Neural cell (in vitro differentiated cells): Measurements from ENCODE around the gene ST3GAL3. TPM values are rescaled to one million over a fixed set of nuclear protein-coding genes. Genes with fewer than 3 reads are reported as not detected.

Source experiments
- H2AFZ ChIP-seq: fragments of 200-600, 300-800 bp; sonication (generic), shearing (Covaris generic); 2 replicates; pipeline ENCODE4 v1.6.0; 2014; ENCODE audit warnings: low read depth, mild to moderate bottlenecking, antibody characterized with exemption, low read length, moderate library complexity
- H3F3A ChIP-seq: fragments of 200-600 bp; shearing (Covaris generic); 2 replicates; pipeline ENCODE4 v1.6.1; 2016; ENCODE audit warnings: mild to moderate bottlenecking, moderate library complexity, mixed read lengths, antibody characterized with exemption, low read length; ENCODE audit not compliant: insufficient read depth, poor library complexity, severe bottlenecking
- H3K27ac ChIP-seq: fragments of 200-600, 300-800 bp; sonication (generic), shearing (Covaris generic); 2 replicates; pipeline ENCODE4 v1.5.1; 2014; ENCODE audit warnings: mild to moderate bottlenecking, low read length, moderate library complexity
- H3K27me3 ChIP-seq: fragments of 300-800, 200-600 bp; sonication (generic), shearing (Covaris generic); 2 replicates; pipeline ENCODE4 v1.6.0; 2014; ENCODE audit warnings: mild to moderate bottlenecking, low read depth, low read length, moderate library complexity; ENCODE audit not compliant: insufficient read depth
- H3K36me3 ChIP-seq: fragments of 300-800, 200-600 bp; sonication (generic), shearing (Covaris generic); 2 replicates; pipeline ENCODE4 v1.5.1; 2014; ENCODE audit warnings: mild to moderate bottlenecking, antibody characterized with exemption, low read length, moderate library complexity; ENCODE audit not compliant: insufficient read depth
- H3K4me2 ChIP-seq: fragments of 300-800, 200-600 bp; sonication (generic), shearing (Covaris generic); 2 replicates; pipeline ENCODE4 v1.6.0; 2014; ENCODE audit warnings: mild to moderate bottlenecking, low read length
- H3K4me3 ChIP-seq: fragments of 300-800, 200-600 bp; sonication (generic), shearing (Covaris generic); 2 replicates; pipeline ENCODE4 v1.5.1; 2014; ENCODE audit warnings: mild to moderate bottlenecking, low read length, moderate library complexity
- H3K79me2 ChIP-seq: fragments of 200-600 bp; shearing (Covaris generic); replicated peaks from 2 replicates; pipeline ENCODE4 v1.6.0; 2014; ENCODE audit warnings: mild to moderate bottlenecking, low read length, moderate library complexity; ENCODE audit not compliant: insufficient read depth
- H3K9ac ChIP-seq: fragments of 300-800, 200-600 bp; sonication (generic), shearing (Covaris generic); 2 replicates; pipeline ENCODE4 v1.6.1; 2016; ENCODE audit warnings: mild to moderate bottlenecking, low read length, mixed read lengths
- H3K9me2 ChIP-seq: fragments of 200-600 bp; shearing (Covaris generic); 2 replicates; pipeline ENCODE4 v1.6.1; 2016; ENCODE audit warnings: mild to moderate bottlenecking, low read length, mixed read lengths; ENCODE audit not compliant: insufficient read depth
- H3K9me3 ChIP-seq: fragments of 200-600, 300-800 bp; sonication (generic), shearing (Covaris generic); 2 replicates; pipeline ENCODE4 v1.6.1; 2016; ENCODE audit warnings: mild to moderate bottlenecking, mixed run types, low read length, moderate library complexity, mixed read lengths
- H4K20me1 ChIP-seq: fragments of 200-600 bp; shearing (Covaris generic); 2 replicates; pipeline ENCODE4 v1.6.1; 2016; ENCODE audit warnings: mild to moderate bottlenecking, mixed run types; ENCODE audit not compliant: insufficient read depth
- CTCF ChIP-seq: fragments of 450-650 bp; IDR thresholded peaks from 2 replicates; pipeline ENCODE4 v1.5.1; 2014; ENCODE audit warnings: antibody characterized with exemption, mild to moderate bottlenecking, moderate library complexity; ENCODE audit not compliant: poor library complexity, severe bottlenecking
- EP300 ChIP-seq: fragments of 450-650 bp; conservative IDR thresholded peaks from 2 replicates; pipeline ENCODE4 v1.6.1; 2014; ENCODE audit warnings: antibody characterized with exemption, mild to moderate bottlenecking, moderate library complexity; ENCODE audit not compliant: poor library complexity, severe bottlenecking
- EZH2 ChIP-seq: fragments of 200-600, 300-800 bp; shearing (Covaris generic), sonication (generic); IDR thresholded peaks from 2 replicates; pipeline ENCODE4 v1.6.1; 2014; ENCODE audit warnings: antibody characterized with exemption, low read length, borderline replicate concordance, mild to moderate bottlenecking; ENCODE audit not compliant: insufficient read depth, poor library complexity, severe bottlenecking
- MXI1 ChIP-seq: fragments of 450-650 bp; conservative IDR thresholded peaks from 2 replicates; pipeline ENCODE4 v1.6.1; 2014; ENCODE audit warnings: antibody characterized with exemption, mild to moderate bottlenecking; ENCODE audit not compliant: poor library complexity, severe bottlenecking
- POLR2AphosphoS5 ChIP-seq: IDR thresholded peaks from 2 replicates; pipeline ENCODE4 v1.6.1; 2012
- RAD21 ChIP-seq: fragments of 450-650 bp; conservative IDR thresholded peaks from 2 replicates; pipeline ENCODE4 v1.6.1; 2014; ENCODE audit warnings: antibody characterized with exemption, mild to moderate bottlenecking, moderate library complexity
- REST ChIP-seq: IDR thresholded peaks from 2 replicates; pipeline ENCODE4 v1.6.1; 2012; ENCODE audit warnings: borderline replicate concordance
- SMC3 ChIP-seq: fragments of 450-650 bp; conservative IDR thresholded peaks from 2 replicates; pipeline ENCODE4 v1.6.1; 2014; ENCODE audit warnings: antibody characterized with exemption, mild to moderate bottlenecking, moderate library complexity; ENCODE audit not compliant: poor library complexity
- TAF1 ChIP-seq: IDR thresholded peaks from 2 replicates; pipeline ENCODE4 v1.6.1; 2012; ENCODE audit warnings: low read depth
- polyA plus RNA-seq: library from polyadenylated mRNA; depleted of rRNA; stranded (reverse); fragments of >200 nt; gene quantifications from 2 replicates; pipeline ENCODE4 v1.2.3, GENCODE V29; 2014

ST3GAL3 gene
- polyA plus RNA-seq, 1 donor from 2014 or later: 36.8 TPM

- Histone ChIP-seq H4K20me1 (no peaks in the 10 kb centered on the region), H3K36me3 (no peaks in the 10 kb centered on the region), H3K4me2 (no peak overlapping the region), H2AFZ (no peak overlapping the region), H3F3A (no peaks in the 10 kb centered on the region), H3K9ac (no peak overlapping the region), H3K9me2 (no peaks in the 10 kb centered on the region), H3K27me3 (no peaks in the 10 kb centered on the region), H3K27ac (no peak overlapping the region), H3K9me3 (no peaks in the 10 kb centered on the region), H3K4me3 (no peak overlapping the region), H3K79me2 (no peaks in the 10 kb centered on the region)
- TF ChIP-seq TAF1 (no peak), EZH2 (no peak), SMC3 (no peak), CTCF (no peak), REST (no peak), POLR2AphosphoS5 (no peak), MXI1 (no peak), EP300 (no peak), RAD21 (no peak)
These were observed 175.4 kb downstream of the ST3GAL3 start for GRCh38 chr1:43882763-43883162.

GRCh38 chr1:43883321-43883720, 176.0 kb downstream of the ST3GAL3 start:
- no peaks in the 10 kb centered on the region for H3K79me2 ChIP-seq
- H4K20me1 ChIP-seq: no peaks in the 10 kb centered on the region
- H3K27ac ChIP-seq: no peak overlapping the region
- TF ChIP-seq CTCF (no peak), EP300 (no peak), POLR2AphosphoS5 (no peak), EZH2 (no peak), TAF1 (no peak), SMC3 (no peak), MXI1 (no peak), RAD21 (no peak), REST (no peak)
- no peak overlapping the region for H3K4me3 ChIP-seq
- H3F3A ChIP-seq: no peaks in the 10 kb centered on the region
- no peak overlapping the region for H3K9ac ChIP-seq
- no peak overlapping the region for H2AFZ ChIP-seq
- H3K36me3 ChIP-seq: no peaks in the 10 kb centered on the region
- no peaks in the 10 kb centered on the region for H3K9me3 ChIP-seq
- H3K4me2 ChIP-seq: no peak overlapping the region
- no peaks in the 10 kb centered on the region for H3K27me3 ChIP-seq
- no peaks in the 10 kb centered on the region for H3K9me2 ChIP-seq
